GM21423 (cell line): ENCODE measurements around the gene CCDC47.
A peak's percentile ranks its signal among the peaks of the same experiment; 100 is the strongest.

Experiments
- ATAC-seq: cut with Tn5 transposase; IDR thresholded peaks from one replicate; pipeline ENCODE4 v1.9.1; 2021; ENCODE audit warnings: mild to moderate bottlenecking, moderate library complexity; ENCODE audit not compliant: unreplicated experiment

CCDC47 gene

DNA sequence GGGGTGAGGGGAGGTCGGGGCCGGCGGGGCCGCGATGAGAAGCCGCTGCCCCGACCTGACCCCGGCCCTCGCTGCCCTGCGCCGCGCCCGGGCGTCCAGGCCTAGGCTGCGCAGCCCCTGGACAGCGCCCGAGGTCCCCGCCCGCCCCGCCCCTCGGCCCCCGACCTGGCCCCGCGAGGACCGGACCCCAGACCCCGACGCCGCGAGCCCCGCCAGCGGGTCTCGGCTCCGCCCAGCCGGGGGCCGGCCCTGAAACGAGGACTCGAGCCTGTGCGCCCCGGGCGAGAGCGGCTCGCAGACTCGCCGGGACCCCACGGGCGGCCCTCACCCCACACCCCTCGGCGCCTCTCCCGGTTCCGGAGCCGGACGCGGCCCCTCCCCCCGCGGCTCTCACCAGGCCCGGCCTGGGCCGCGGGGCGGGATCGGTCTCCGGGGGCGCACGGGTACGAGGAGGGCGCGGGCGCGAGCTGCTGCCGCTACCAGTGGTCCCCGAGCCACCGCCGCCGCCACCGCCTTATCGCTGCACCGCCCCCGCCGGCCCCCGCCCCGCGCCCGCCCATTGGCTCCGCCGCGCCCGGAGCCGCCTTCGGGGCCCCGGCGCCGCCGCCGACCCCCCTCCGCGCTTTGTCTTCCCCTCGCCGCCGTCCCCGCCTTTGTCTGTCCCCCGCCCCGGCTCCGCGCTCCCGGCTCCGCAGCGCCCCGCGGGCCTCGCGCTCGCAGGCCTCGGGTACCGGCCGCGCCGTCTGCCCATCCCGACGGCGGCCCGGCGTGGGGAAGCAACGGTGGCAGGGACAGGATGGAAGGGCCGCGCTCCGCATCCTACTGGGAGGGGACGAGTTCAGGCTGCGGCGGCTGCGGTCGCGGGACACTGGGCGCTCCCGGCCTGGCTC, 73.5 kb downstream of the CCDC47 start, which contains the start of gene LIMD2:
Gene LIMD2 (minus strand): TSS at position 488 of the 890 bp plus-strand sequence. CDS start 827 bp downstream, outside the sequence.
- peak; percentile 18 for ATAC-seq

DNA sequence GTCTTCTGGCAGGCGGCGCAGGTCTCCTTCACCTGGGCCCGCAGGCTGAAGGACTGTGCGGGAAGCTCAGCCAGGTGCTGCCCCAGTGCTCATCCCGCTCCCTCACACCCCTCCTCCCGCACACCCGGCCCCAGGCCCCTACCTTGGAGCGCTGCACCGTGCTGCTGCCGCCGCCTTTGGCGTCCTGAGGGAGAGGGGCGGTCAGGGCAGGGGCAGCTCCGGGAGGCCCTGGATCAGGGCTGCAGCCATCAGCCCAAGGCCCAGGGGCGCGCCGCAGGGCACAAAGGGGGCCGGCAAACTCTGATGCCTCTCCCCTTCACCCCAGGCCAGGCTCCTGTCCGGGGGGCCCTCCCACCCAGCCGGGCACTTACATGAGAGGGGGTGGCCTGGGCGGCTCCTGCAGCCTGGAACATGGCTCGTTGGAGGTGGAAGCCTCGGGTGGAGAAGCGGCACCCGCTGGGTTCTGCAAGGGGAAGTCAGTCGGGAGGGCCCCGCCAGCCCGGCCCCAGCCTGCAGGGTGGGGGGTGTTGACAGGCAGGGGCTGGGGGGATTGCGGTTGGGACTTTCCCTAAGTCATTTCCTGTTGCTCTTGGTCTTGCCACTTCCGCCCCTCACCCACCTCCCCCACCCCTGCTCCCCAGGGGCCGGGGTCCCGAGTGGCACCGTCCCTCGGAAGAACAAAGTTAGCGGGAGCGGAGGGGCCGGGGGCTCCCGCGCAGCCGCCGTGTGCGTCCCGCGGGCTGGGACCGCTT, 74.3 kb downstream of the CCDC47 start:
- peak; percentile 31 for ATAC-seq

DNA sequence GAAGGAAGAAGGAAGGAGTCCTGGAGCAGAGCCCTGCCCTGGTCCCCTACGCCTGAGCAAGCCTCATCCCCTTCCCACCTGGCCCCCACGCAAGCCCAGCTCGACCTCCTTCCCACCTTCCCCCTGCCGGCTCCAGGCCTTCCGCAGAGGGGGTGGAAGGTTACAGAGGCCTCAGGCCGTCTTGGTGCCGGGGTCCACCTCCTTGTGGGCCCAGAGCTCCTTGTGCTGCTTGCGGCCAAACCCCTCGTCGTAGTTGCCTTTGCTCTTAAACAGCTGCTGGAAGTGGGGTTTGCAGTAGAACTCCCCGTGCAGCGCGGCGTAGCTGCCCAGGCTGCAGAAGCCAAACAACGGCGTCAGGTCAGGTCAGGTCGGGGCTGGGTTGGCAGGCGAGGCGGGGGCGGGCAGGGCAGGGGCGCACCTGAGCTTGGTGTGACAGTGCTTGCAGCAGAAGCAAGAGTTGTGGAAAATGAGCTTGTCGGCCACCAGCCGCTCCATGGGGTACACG, 75.0 kb downstream of the CCDC47 start:
- ATAC-seq: no peak

DNA sequence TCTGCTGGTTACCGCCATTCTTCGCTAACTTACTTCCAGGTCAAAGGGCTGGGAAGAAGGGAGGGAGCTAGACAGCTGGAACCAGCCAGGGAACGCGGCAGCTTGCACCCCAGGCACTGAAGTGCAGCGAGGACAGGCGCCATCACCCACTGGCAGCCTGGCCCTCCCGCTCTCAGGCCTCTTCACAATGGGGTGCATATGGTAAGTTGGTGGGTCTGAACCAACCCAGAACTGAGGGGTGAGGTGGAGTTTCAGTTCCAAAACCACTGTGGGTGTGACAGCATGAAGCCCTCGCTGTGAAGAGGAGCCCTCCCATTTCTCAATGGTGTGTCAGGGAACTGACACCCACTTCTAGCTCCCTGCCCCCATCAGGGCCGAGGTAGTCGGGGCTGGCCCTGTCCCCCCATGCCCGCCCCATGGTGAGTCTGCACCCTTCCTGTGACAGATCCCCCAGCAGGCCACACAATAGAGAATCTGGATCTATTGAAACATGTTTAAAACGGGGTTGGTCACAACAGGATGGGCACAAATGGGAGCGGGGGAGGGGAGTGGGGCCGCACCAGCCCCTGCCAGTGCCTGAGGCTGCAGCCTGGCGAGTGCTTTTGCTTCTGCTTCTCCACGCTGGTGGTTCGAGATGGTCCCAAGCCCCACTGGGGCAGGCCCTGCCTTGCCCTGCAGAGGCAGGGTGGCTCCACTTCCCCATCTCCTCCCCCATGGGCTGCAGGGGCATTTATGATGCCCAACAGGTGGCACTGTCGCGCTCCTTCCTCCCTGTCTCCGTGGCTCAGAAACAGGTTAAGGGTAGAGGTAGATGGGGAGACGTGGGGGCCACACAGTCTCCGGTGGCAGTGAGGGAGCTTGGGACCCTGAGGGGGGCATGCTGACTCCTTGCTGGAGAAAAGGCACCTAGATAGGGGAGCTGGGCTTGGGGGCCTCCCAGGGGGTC, 75.8 kb downstream of the CCDC47 start:
- peak; percentile 19 for ATAC-seq

DNA sequence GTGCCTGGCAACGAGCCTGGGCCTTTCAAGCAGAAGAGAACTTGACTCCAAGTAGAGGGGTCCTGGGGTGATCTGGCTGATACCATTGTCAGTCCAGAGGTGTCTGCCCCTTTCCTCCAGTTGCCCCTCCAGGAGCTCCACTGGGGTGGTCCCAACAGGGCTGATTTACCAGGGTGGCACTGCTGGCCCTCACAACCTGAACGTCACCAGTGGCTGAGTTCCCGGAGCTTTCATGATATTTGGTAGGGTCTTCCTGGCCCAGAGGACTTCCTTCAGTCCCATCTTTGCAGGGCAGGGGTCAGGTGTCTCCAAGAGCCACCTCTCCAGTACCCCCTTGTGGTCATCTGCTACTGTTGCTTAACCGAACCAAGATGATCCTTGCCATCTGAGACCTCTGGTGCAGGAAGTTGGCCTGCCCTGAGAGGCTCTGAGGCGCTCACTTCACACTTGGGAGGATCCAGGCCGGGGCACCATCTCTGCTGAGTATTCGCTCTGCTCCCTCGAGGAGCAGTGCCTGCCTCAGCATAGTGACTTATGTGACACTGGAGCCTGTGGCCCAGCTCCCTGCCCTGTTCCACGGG, 76.9 kb downstream of the CCDC47 start:
- ATAC-seq: no peak

DNA sequence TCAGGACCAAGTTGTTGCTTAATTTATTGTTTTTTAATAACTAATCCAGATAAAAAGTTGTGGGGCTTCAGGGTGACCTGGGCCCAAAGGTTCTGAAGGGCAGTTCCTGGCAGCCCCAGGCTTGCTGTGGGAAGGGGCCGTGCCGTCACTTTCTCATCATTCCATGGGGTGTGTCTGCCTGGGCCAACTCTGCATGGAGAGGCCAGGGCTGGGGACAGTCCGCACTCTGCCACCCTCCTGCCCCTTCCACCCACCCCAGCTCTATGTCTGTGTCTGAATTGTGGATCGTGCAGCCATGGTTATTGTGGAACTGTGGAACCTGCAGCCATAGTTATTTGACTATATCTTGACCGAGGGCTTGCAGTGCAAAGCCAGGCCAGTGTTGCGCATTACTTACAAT, 77.5 kb downstream of the CCDC47 start:
- ATAC-seq: no peak
